Retinal pigment epithelial cell (primary cell): ENCODE measurements around the gene ABCC1.

Experiments used
- DNase-seq: peaks from one replicate; pipeline ENCODE4 v3.0.0-alpha.2; 2010; ENCODE audit warnings: low read depth
- H3K4me3 ChIP-seq: 2 replicates; pipeline ENCODE4 v1.5.1; 2011; ENCODE audit warnings: mild to moderate bottlenecking, low read length, control low read depth, moderate library complexity
- TF ChIP-seq, protein P1 (sequence below): conservative IDR thresholded peaks from 2 replicates; pipeline ENCODE4 v1.5.1; 2011; ENCODE audit warnings: low read depth, low read length, control low read depth, inconsistent platforms

ABCC1 gene

DNA sequence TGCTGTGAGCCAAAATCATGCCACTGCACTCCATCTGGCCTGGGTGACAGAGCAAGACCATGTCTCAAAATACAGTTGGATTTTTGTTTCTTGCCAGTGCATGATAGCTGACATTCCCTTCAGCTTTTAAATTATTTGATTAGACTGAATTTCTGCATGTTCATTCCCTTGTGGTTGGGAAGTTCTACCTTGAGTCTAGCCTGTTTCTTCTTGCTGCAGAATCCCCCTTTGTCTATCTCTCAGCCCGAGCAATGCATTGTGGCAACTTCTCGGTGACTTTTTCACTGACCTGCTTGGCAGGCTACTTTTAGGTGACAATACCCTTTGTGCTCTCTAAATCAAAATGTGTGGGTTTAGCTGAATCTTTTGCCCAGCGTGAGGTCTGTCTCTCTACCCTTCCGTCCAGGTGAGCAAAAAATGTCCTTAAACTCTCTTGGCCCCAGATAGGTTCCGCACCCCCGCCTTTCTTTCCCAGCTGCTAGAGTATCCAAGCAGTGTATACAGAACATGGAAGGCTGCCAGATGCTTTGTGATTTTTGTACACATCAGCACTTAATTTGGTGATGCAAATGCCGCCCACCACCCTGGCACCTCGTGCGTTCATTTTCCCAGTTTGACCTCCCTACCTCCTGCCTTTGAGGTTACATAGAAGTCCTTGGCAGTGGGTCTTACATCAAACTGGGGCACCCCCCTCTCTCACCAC, 143.7 kb downstream of the ABCC1 start:
- DNase-seq = peak; percentile 69
- H3K4me3 ChIP-seq = no peak overlapping the region
- TF ChIP-seq, protein P1, sequence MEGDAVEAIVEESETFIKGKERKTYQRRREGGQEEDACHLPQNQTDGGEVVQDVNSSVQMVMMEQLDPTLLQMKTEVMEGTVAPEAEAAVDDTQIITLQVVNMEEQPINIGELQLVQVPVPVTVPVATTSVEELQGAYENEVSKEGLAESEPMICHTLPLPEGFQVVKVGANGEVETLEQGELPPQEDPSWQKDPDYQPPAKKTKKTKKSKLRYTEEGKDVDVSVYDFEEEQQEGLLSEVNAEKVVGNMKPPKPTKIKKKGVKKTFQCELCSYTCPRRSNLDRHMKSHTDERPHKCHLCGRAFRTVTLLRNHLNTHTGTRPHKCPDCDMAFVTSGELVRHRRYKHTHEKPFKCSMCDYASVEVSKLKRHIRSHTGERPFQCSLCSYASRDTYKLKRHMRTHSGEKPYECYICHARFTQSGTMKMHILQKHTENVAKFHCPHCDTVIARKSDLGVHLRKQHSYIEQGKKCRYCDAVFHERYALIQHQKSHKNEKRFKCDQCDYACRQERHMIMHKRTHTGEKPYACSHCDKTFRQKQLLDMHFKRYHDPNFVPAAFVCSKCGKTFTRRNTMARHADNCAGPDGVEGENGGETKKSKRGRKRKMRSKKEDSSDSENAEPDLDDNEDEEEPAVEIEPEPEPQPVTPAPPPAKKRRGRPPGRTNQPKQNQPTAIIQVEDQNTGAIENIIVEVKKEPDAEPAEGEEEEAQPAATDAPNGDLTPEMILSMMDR = no peak

DNA sequence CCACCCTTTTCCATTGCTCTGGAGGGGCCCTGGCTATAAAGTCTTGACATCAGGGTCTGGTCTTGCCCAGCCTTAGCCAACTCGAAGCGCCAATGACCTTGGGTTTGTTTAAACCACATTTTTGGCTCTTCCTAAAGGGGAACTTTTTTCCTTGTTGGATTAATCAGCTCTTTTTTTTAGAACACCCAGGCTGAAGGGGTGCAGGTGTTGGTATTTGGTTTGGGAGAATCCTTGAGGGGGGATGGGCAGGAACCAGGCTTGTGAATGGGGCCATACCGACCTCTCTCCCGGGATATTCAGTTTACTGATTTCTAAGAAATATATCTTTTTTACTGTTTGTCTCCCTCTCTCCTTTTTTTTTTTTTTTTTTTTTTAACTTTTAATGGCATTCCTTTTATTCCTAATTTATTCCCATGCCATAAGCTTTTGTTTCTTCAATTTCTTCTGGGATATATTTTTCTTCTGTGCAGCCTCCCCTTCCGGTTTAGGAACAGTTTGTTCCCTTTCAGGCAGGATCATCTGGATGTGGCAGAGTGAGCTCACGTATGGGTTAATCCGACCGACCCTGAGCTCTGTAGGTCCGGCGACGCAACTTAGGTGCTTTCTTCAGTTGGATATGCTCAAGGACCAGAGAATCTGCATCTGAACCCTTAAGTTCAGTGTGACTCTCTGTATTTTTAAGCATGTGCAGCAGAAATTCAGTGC, 144.4 kb downstream of the ABCC1 start:
- TF ChIP-seq, protein P1 = no peak
- no peak for DNase-seq

DNA sequence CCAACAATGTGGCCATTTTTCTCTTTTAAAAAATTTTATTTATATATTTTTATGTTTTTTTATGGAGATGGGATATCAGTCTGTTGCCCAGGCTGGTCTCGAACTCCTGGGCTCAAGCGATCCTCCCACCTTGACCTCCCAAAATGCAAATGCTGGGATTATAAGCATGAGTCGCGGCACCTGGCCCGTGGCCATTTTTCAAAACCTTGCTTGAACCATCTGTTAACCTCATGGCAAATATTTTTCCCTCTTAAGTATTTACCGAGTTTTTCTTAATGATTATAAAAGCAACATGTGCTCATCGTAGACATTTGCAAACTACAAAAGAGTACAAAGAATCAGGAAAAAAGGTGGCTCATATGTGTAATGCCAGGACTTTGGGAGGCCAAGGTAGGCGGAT, 146.2 kb downstream of the ABCC1 start:
- DNase-seq = no peak
- TF ChIP-seq, protein P1 = no peak
- no peak overlapping the region for H3K4me3 ChIP-seq

More for the DNA sequence above, 144.4 kb downstream of the ABCC1 start:
- no peak overlapping the region for H3K4me3 ChIP-seq

DNA sequence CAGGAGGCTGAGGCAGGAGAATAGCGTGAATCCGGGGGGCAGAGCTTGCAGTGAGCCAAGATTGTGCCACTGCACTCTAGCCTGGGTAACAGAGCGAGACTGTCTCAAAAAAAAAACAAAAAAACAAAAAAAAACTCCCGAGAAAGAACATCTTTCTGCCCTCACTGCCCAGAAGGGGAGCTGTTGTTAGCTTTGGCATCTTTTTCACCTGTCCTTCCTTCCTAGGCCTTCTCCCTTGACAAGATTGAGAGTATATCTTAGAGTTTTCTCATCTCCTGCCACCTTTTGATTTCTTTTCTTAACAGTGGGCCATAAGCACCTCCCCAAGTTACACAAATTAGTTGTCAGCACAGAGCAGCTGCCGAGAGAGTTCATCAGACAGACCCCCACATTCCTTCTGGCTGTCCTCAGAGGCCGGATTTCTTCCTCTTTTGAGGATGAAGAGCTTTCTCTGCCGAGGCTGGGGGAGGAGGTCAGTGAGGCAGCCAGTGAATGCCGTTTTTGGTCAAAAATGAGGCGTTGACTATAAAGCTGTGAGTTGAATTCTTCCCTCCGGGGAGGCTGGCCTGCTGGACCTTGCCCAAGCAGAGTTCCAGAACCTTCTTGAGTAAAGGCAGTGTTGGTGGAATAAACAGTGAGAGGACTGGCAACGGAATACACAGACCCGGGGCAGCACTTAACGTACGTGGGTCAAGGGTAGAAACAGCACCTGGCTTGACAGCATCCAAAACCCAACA, 146.9 kb downstream of the ABCC1 start:
- H3K4me3 ChIP-seq = no peak overlapping the region
- DNase-seq = no peak
- TF ChIP-seq, protein P1 = peak; percentile 61

DNA sequence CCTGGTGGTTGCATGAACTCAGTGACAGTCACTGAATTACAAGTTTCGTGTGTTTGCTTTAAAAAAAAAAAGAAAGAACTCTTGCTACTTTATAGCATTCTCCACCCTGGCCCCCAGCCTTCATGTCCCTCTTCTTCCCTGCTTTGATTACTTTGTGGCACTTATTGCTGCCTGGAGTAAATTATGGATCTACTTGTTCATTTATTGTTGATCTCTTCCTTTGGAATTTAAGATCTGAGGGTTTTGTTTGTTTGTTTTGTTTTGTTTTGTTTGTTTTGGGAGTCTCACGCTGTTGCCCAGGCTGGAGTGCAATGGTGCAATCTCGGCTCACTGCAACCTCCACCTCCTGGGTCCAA, 147.4 kb downstream of the ABCC1 start:
- no peak for DNase-seq
- H3K4me3 ChIP-seq = no peak overlapping the region
- TF ChIP-seq, protein P1 = no peak

DNA sequence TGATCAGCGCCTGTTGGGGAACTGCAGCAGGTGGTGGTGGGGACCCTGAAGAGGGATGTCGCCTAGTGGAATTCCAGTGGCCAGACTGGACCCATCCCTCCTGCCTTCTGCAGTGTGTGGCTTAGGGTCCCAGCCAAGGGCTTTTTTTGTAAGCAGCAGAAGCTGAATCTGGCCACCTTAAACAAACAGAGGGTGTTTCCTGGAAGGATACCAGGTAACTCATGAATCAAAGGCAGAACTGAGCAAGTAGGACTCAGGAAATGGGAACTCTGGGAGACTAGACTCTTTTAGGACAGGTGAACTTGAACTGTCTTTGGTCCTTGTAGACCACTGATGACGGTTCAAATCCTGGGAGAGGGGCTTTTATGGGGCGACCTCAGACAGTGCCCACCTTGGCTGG, 149.9 kb downstream of the ABCC1 start:
- H3K4me3 ChIP-seq = no peak overlapping the region
- TF ChIP-seq, protein P1 = no peak
- DNase-seq = no peak
